Upper lobe of left lung (tissue), 4 donors: ENCODE measurements around the gene ZIC5.

Experiments used
- CTCF ChIP-seq, 6 experiments: fragments of 450-650 bp in 4 of 6; fragments of 200-600 bp in 2 of 6; sonication (generic) in 2 of 6; IDR thresholded peaks; one replicate each; pipeline ENCODE4 v1.5.1; 2016 to 2019; ENCODE audit warnings: antibody characterized with exemption in 6 of 6
- EP300 ChIP-seq, 4 donors: sonication (generic); formaldehyde crosslinking; IDR thresholded peaks; one replicate each; pipeline ENCODE4 v1.5.1; 2017; ENCODE audit warnings: antibody characterized with exemption in 4 of 4, control low read depth in 2 of 4
- POLR2A ChIP-seq, 4 donors: fragments of 450-650 bp; IDR thresholded peaks; one replicate each; pipeline ENCODE4 v1.5.1; 2016 to 2017; ENCODE audit warnings: antibody characterized with exemption in 4 of 4, mild to moderate bottlenecking in 2 of 4

- TF ChIP-seq CTCF (IDR thresholded peaks at IDR 0.05), result no peak
- TF ChIP-seq POLR2A (IDR thresholded peaks at IDR 0.05), result no peak
- no peak for TF ChIP-seq EP300 (IDR thresholded peaks at IDR 0.05)
Measured at GRCh38 chr13:99948907-99949678, 22.5 kb downstream of the ZIC5 start.
